Smooth muscle cell (in vitro differentiated cells): Measurements from ENCODE around the gene ATXN3. TPM values are rescaled to one million over a fixed set of nuclear protein-coding genes. Genes with fewer than 3 reads are reported as not detected.

Experiments
- DNase-seq: peaks from one replicate; lab custom pipeline; 2025; ENCODE audit not compliant: unreplicated experiment; lab: John Stamatoyannopoulos, UW
- H2AFZ ChIP-seq: fragments of 200-600 bp; sonication (generic); 2 replicates; pipeline ENCODE4 v1.6.0; 2016; ENCODE audit warnings: antibody characterized with exemption, low read depth, mild to moderate bottlenecking
- H3F3A ChIP-seq: fragments of 200-600 bp; sonication (generic); 2 replicates; pipeline ENCODE4 v1.6.0; 2017; ENCODE audit warnings: antibody characterized with exemption, low read depth
- H3K27ac ChIP-seq: fragments of 200-600 bp; sonication (generic); 2 replicates; pipeline ENCODE4 v1.5.1; 2016; ENCODE audit warnings: low read depth, mild to moderate bottlenecking
- H3K27me3 ChIP-seq: fragments of 200-600 bp; sonication (generic); 2 replicates; pipeline ENCODE4 v1.6.1; 2016; ENCODE audit warnings: low read depth, mild to moderate bottlenecking
- H3K36me3 ChIP-seq: fragments of 200-600 bp; sonication (generic); 2 replicates; pipeline ENCODE4 v1.5.1; 2016; ENCODE audit warnings: low read depth
- H3K4me1 ChIP-seq: fragments of 200-600 bp; sonication (generic); 2 replicates; pipeline ENCODE4 v1.5.1; 2016; ENCODE audit warnings: low read depth
- H3K4me2 ChIP-seq: fragments of 200-600 bp; sonication (generic); 2 replicates; pipeline ENCODE4 v1.6.0; 2016; ENCODE audit warnings: mild to moderate bottlenecking
- H3K4me3 ChIP-seq: fragments of 200-600 bp; sonication (generic); 2 replicates; pipeline ENCODE4 v1.5.1; 2016; ENCODE audit warnings: mild to moderate bottlenecking
- H3K79me2 ChIP-seq: fragments of 200-600 bp; sonication (generic); 2 replicates; pipeline ENCODE4 v1.6.0; 2016; ENCODE audit warnings: low read depth, mild to moderate bottlenecking
- H3K9ac ChIP-seq: fragments of 200-600 bp; sonication (generic); 2 replicates; pipeline ENCODE4 v1.6.0; 2016; ENCODE audit warnings: low read depth
- H3K9me3 ChIP-seq: fragments of 200-600 bp; sonication (generic); replicated peaks from 2 replicates; pipeline ENCODE4 v1.5.1; 2016; ENCODE audit warnings: low read depth
- H4K20me1 ChIP-seq: fragments of 200-600 bp; sonication (generic); 2 replicates; pipeline ENCODE4 v1.6.0; 2016; ENCODE audit warnings: low read depth
- CTCF ChIP-seq: fragments of 200-600 bp; sonication (generic); IDR thresholded peaks from 2 replicates; pipeline ENCODE4 v1.5.1; 2017; ENCODE audit warnings: borderline replicate concordance, mild to moderate bottlenecking, antibody characterized with exemption; ENCODE audit not compliant: insufficient read depth, poor library complexity, severe bottlenecking
- WGBS: methylation state at CpG from one replicate; pipeline ENCODE4 v1.1.7; 2016; ENCODE audit warnings: low lambda C conversion rate; 5-methylcytosine and 5-hydroxymethylcytosine counted together
- polyA plus RNA-seq: library from polyadenylated mRNA; unstranded; fragments of >200 nt; fragmentation: Nextera tagmentation; extraction: Ambion mirVana; gene quantifications from 2 replicates; pipeline ENCODE4 v1.2.1, GENCODE V29; 2016
- total RNA-seq: library from RNA; depleted of rRNA; stranded (reverse); fragments of >200 nt; gene quantifications from 2 replicates; pipeline ENCODE4 v1.2.3, GENCODE V29; 2014

Gene ATXN3
- total and polyA plus RNA-seq, 2 experiments from 2014 or later: 10.0 to 21.7 TPM

- H3K9ac ChIP-seq: peak overlapping the region; percentile 98
- no peaks in the 10 kb centered on the region for H3K27me3 ChIP-seq
- peaks cover 47% of the 10 kb centered on the region for H4K20me1 ChIP-seq
- H3K4me1 ChIP-seq: peaks cover 9% of the 10 kb centered on the region
- peak overlapping the region; percentile 83 for H2AFZ ChIP-seq
- WGBS: 2% methylated on average over 22 of the region's 22 CpGs
- DNase-seq: no peak
- no peaks in the 10 kb centered on the region for H3K9me3 ChIP-seq
- peak overlapping the region; percentile 100 for H3K4me2 ChIP-seq
- no peaks in the 10 kb centered on the region for H3K36me3 ChIP-seq
- H3F3A ChIP-seq: no peaks in the 10 kb centered on the region
- peak overlapping the region; percentile 98 for H3K27ac ChIP-seq
- peak overlapping the region; percentile 69 for H3K4me3 ChIP-seq
- no peak for TF ChIP-seq CTCF
- peaks cover 54% of the 10 kb centered on the region for H3K79me2 ChIP-seq
Measured at GRCh38 chr14:92039063-92039718, 67.2 kb downstream of the ATXN3 start.

GRCh38 chr14:92037989-92038388 is 68.4 kb downstream of the ATXN3 start:
- peaks cover 9% of the 10 kb centered on the region for H3K4me1 ChIP-seq
- H4K20me1 ChIP-seq: peaks cover 51% of the 10 kb centered on the region
- 77% methylated on average over 3 of the region's 3 CpGs for WGBS
- H3K4me3 ChIP-seq: peak overlapping the region; percentile 69
- no peaks in the 10 kb centered on the region for H3F3A ChIP-seq
- H3K27ac ChIP-seq: no peak overlapping the region
- peak overlapping the region; percentile 98 for H3K9ac ChIP-seq
- H3K79me2 ChIP-seq: peaks cover 65% of the 10 kb centered on the region
- H3K27me3 ChIP-seq: no peaks in the 10 kb centered on the region
- H3K4me2 ChIP-seq: peak overlapping the region; percentile 100
- DNase-seq: no peak
- no peak for TF ChIP-seq CTCF
- no peaks in the 10 kb centered on the region for H3K36me3 ChIP-seq
- no peak overlapping the region for H2AFZ ChIP-seq
- H3K9me3 ChIP-seq: no peaks in the 10 kb centered on the region

GRCh38 chr14:92035890-92036289 is 70.5 kb downstream of the ATXN3 start:
- Histone ChIP-seq H3K27ac (no peak overlapping the region), H3K36me3 (no peaks in the 10 kb centered on the region), H3K4me3 (no peak overlapping the region), H3K27me3 (no peaks in the 10 kb centered on the region), H3K9me3 (no peaks in the 10 kb centered on the region), H2AFZ (no peak overlapping the region), H3K4me1 (peaks cover 9% of the 10 kb centered on the region), H4K20me1 (peaks cover 55% of the 10 kb centered on the region), H3K79me2 (peaks cover 64% of the 10 kb centered on the region), H3K9ac (no peak overlapping the region), H3F3A (no peaks in the 10 kb centered on the region), H3K4me2 (peak overlapping the region; percentile 12)
- 94% methylated on average over 1 of the region's 1 CpG for WGBS
- no peak for TF ChIP-seq CTCF
- DNase-seq: no peak
